A549 treated with DMSO at 1 μM for 4 hours (cell line): Measurements from ENCODE around the gene ACO2. TPM values are rescaled to one million over a fixed set of nuclear protein-coding genes. Genes with fewer than 3 reads are reported as not detected.

Source experiments
- total RNA-seq: library from RNA; stranded (reverse); fragments of 200-300 nt; extraction: Qiagen RNA extraction; gene quantifications from 5 replicates; pipeline ENCODE4 v1.2.3, GENCODE V29; 2022; ENCODE audit warnings: low read depth

ACO2 gene
- 45.5 to 49.6 TPM (median 48.2 TPM) in 5 replicates for total RNA-seq

DNA sequence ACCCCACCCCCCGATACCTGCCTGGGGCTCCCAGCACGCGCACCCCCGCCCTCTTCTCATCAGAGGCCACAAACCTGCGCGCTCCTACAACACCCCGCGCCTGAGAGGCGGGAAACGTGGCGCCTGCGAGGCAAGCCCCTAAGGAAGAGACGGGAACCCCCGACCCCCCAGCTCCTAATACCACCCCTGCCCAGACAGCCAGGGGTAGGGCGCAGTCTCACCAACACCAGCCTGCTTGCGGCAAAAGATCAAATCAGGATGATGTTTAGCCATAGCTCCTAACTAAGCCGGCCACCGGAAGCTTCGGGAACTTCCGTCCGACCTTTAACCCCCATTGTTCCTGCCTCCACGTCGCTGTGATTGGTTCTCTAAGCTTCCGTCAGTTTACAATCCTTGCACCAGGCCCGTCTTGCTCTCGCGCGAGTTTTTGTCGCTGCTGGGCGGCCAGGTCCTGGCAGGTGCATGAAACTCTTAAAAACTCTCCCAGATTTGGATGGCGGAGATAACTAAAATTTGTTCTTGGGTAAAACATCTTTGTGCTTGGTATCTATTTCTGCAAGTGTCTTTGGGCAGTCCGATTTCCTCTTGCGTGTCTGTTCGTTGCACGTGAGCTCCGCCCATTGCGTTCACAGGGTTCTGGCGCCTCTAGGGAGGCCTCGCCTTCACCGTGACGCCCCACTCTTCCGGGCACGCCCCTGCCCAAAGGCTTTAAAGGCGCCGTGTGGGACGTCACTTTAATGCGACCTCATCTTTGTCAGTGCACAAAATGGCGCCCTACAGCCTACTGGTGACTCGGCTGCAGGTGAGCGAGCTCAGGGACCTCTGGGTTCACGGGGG is at the start of gene ACO2, which contains the start of gene PHF5A:
Gene ACO2, plus strand, starts transcription at position 737 of the 837 bp plus-strand sequence. Its CDS starts 30 bp downstream, at position 767.
Gene PHF5A, minus strand, starts transcription at position 312 of the 837 bp plus-strand sequence. Its CDS starts 39 bp downstream, at position 273.

DNA sequence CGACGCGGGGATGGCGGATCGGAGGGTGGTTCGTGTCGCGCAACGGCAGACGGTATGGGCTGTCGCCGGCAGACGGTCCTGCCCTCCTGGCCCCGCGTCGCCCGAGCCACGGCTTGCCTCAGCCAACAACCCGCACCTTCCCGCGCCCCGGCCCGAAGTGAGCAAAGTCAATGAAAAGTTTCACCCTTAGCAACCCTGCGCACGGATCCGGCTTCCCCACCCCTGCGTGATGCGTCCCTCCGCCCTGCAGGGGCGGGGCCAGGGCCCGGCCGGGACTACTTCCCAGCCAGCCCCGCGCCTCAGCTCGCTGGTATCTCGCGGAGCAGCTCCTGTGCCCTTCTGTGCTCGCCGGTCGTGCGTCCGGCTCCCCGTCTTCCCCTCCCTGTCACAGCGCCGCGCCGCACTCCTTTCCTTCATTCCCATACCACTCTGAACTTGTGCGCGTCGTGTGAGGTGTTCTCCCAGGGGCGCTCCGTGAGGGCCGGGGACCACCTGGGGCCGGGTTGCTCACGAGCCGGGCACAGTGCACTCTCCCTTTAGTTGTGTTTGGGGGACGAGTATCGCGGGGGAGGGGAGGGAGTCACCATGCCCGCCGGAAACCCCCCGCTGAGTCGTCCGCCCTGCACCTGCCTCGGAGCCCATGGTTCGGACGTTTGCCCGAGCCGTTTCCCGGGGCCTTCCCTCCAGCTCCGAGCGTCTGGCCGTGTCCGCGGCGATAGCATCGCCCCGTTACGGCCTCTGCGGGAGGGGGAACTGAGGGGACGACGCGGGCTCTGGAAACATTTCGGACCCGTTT is 22.1 kb upstream of the ACO2 start, which contains the start of gene TOB2:
Gene TOB2, minus strand, starts transcription at position 163 of the 796 bp plus-strand sequence. CDS start 9,456 bp downstream, outside the sequence.

DNA sequence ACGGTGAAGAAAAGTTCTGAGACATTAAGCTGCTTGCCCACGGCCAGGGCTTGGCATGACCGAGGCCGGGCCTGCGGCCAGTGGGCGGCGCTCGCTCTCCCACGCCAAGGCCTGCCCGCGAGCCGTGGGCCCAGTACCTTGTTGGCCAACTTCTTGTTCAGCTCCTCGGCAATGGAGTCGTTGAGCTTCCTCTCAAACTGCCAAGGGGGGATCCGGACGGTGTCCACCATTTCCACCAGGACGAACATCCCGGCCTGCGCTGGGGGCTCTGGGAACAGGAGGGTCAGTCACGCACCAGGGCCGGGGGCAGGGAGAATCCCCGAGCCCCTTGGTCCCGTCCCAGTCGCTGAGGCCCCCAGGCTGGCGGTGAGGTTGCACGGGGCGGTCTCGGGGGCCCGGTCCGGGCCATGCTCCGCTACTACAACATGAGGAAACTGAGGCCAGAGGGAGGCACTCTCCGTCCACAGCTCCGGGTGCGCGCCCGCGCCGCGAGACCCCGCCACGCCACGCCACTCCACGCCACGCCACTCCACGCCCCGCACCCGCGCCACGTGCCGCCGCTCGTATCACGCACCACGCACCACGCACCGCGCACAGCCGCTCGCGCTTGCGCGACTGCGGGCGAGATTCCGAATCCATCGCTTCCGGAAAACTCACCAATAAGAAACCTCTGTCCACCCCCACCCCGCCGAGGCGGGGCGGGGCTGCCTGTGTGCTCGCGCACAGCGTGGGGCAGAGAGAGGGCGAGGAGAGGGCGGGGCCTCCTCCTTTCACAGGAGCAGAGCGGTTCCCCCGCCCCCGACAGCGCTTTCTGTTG is 75.1 kb downstream of the ACO2 start, which contains the start of gene POLR3H:
Gene POLR3H, minus strand, starts transcription at position 617 of the 817 bp plus-strand sequence. Its CDS starts 369 bp downstream, at position 248.

Other genes with a start within 250 kb of the ACO2 start
- gene CHADL, start 228.2 kb upstream of the ACO2 start, total RNA-seq = 0.05 TPM in 1 of 5 replicates, not detected in the others
- gene RANGAP1, start 182.9 kb upstream of the ACO2 start, total RNA-seq = 84.6 to 113 TPM (median 98.1 TPM) in 5 replicates
- gene ZC3H7B, start 167.6 kb upstream of the ACO2 start, total RNA-seq = 22.2 to 28.5 TPM (median 26.2 TPM) in 5 replicates
- 0.78 to 1.6 TPM (median 1.0 TPM) in 5 replicates for gene TEF, start 87.2 kb upstream of the ACO2 start, total RNA-seq
- 21.0 to 25.7 TPM (median 23.5 TPM) in 5 replicates for gene TOB2, start 22.3 kb upstream of the ACO2 start, total RNA-seq
- gene PHF5A, start 425 bp upstream of the ACO2 start, total RNA-seq = 62.3 to 74.5 TPM (median 68.5 TPM) in 5 replicates
- gene POLR3H, start 75.4 kb downstream of the ACO2 start, total RNA-seq = 27.1 to 51.3 TPM (median 47.0 TPM) in 5 replicates
- gene CSDC2, start 91.9 kb downstream of the ACO2 start, total RNA-seq = 2.1 to 2.9 TPM (median 2.5 TPM) in 5 replicates
- 27.5 to 29.3 TPM (median 28.1 TPM) in 5 replicates for gene PMM1, start 120.7 kb downstream of the ACO2 start, total RNA-seq
- gene DESI1, start 151.9 kb downstream of the ACO2 start, total RNA-seq = 15.6 to 18.0 TPM (median 17.7 TPM) in 5 replicates
- 308 to 337 TPM (median 313 TPM) in 5 replicates for gene XRCC6, start 152.2 kb downstream of the ACO2 start, total RNA-seq
- gene SNU13, start 219.8 kb downstream of the ACO2 start, total RNA-seq = 101 to 197 TPM (median 186 TPM) in 5 replicates
- gene MEI1, start 230.4 kb downstream of the ACO2 start, total RNA-seq = not detected in 5 replicates